B cell (primary cell): ENCODE results near the gene UTS2R. TPM values are rescaled to one million over a fixed set of nuclear protein-coding genes. Genes with fewer than 3 reads are reported as not detected.

Experiments
- ATAC-seq: fragments of 200-7000 bp; cut with Tn5 transposase; one replicate; pipeline ENCODE4 v1.10.0; 2021; ENCODE audit warnings: low read depth, mild to moderate bottlenecking, moderate number of reproducible peaks, moderate library complexity
- CTCF ChIA-PET: fragments of 350-600 bp; sonication (Branson Sonifier 250); formaldehyde crosslinking; loops from one replicate; lab custom pipeline; 2021; ENCODE audit warnings: antibody characterized with exemption, inconsistent platforms; lab: Charles Lee
- POLR2A ChIA-PET: fragments of 350-600 bp; sonication (Branson Sonifier 250); formaldehyde crosslinking; loops from one replicate; lab custom pipeline; 2021; ENCODE audit warnings: antibody characterized with exemption; lab: Charles Lee
- DNase-seq: peaks from one replicate; pipeline ENCODE4 v3.0.0; 2013
- H2AFZ ChIP-seq: 2 replicates; pipeline ENCODE4 v1.6.1; 2012; ENCODE audit warnings: mild to moderate bottlenecking, low read depth, low read length; ENCODE audit not compliant: insufficient read depth, poor library complexity, severe bottlenecking
- H3K27ac ChIP-seq, 2 donors: 1 replicate in 1 of 2; 2 replicates in 1 of 2; pipeline ENCODE4 v1.5.1; 2012 to 2013; ENCODE audit warnings: low read length in 2 of 2, mild to moderate bottlenecking in 2 of 2, moderate library complexity in 1 of 2
- H3K27me3 ChIP-seq, 4 experiments: fragments of 200-600 bp in 1 of 4; sonication (generic) in 1 of 4; replicated peaks in 1 of 4; 1 replicate in 2 of 4; 2 replicates in 2 of 4; pipeline versions ENCODE4 v1.6.1 to v1.7.0; 2013 to 2016; ENCODE audit warnings: low read length in 3 of 4, mild to moderate bottlenecking in 2 of 4, mixed read lengths in 1 of 4, moderate library complexity in 1 of 4; ENCODE audit not compliant: insufficient read depth in 4 of 4, control insufficient read depth in 3 of 4; ENCODE audit errors: control extremely low read depth in 1 of 4
- H3K36me3 ChIP-seq, 2 experiments: replicated peaks in 1 of 2; 1 replicate in 1 of 2; 2 replicates in 1 of 2; pipeline versions ENCODE4 v1.6.1 to v1.7.1; 2013; ENCODE audit warnings: low read length in 1 of 2; ENCODE audit not compliant: insufficient read depth in 2 of 2, control insufficient read depth in 1 of 2; ENCODE audit errors: control extremely low read depth in 1 of 2, extremely low read depth in 1 of 2
- H3K4me1 ChIP-seq, 2 donors: fragments of 200-600 bp in 1 of 2; sonication (generic) in 1 of 2; 1 replicate in 1 of 2; 2 replicates in 1 of 2; pipeline versions ENCODE4 v1.5.1 to v1.6.1; 2013 to 2017; ENCODE audit warnings: low read length in 2 of 2; ENCODE audit not compliant: control insufficient read depth in 2 of 2, insufficient read depth in 2 of 2
- H3K4me2 ChIP-seq: replicated peaks from 2 replicates; pipeline ENCODE3; 2012; ENCODE audit warnings: mild to moderate bottlenecking, low read depth, low read length; ENCODE audit not compliant: poor library complexity, severe bottlenecking
- H3K4me3 ChIP-seq, 5 experiments: fragments of 200-600 bp in 1 of 5; sonication (generic) in 1 of 5; 1 replicate in 3 of 5; 2 replicates in 2 of 5; pipeline versions ENCODE4 v1.5.1 to v1.7.0; 2011 to 2016; ENCODE audit warnings: low read length in 4 of 5, mild to moderate bottlenecking in 4 of 5, low read depth in 2 of 5, control low read depth in 1 of 5, moderate library complexity in 1 of 5; ENCODE audit not compliant: insufficient read depth in 1 of 5; ENCODE audit errors: control extremely low read depth in 1 of 5, extremely low read depth in 1 of 5
- H3K79me2 ChIP-seq: fragments of 200-600 bp; sonication (generic); one replicate; pipeline ENCODE4 v1.6.0; 2016; ENCODE audit warnings: low read length; ENCODE audit not compliant: control insufficient read depth, insufficient read depth
- H3K9ac ChIP-seq: fragments of 200-600 bp; sonication (generic); 2 replicates; pipeline ENCODE4 v1.6.1; 2017; ENCODE audit warnings: mild to moderate bottlenecking, low read length, moderate library complexity
- H3K9me3 ChIP-seq, 3 donors: one replicate each; pipeline versions ENCODE4 v1.6.1 to v1.7.1; 2013; ENCODE audit warnings: low read length in 2 of 3; ENCODE audit not compliant: control insufficient read depth in 2 of 3, insufficient read depth in 1 of 3; ENCODE audit errors: control extremely low read depth in 1 of 3
- H4K20me1 ChIP-seq: 2 replicates; pipeline ENCODE4 v1.6.0; 2012; ENCODE audit warnings: mild to moderate bottlenecking, low read length; ENCODE audit not compliant: insufficient read depth, control insufficient read depth, poor library complexity, severe bottlenecking
- H3K27ac Mint-ChIP-seq: one replicate; pipeline ENCODE4 v1.8.0; 2021; ENCODE audit warnings: mixed read lengths
- H3K27me3 Mint-ChIP-seq: one replicate; pipeline ENCODE4 v1.8.0; 2021; ENCODE audit warnings: mixed read lengths
- H3K4me1 Mint-ChIP-seq: one replicate; pipeline ENCODE4 v1.8.0; 2021; ENCODE audit warnings: mixed read lengths
- H3K4me3 Mint-ChIP-seq: one replicate; pipeline ENCODE4 v1.8.0; 2021; ENCODE audit warnings: mixed read lengths
- H3K9me3 Mint-ChIP-seq: one replicate; pipeline ENCODE4 v1.8.0; 2022; ENCODE audit warnings: mixed read lengths; ENCODE audit not compliant: insufficient read depth
- EZH2 ChIP-seq: IDR thresholded peaks from 2 replicates; pipeline ENCODE4 v1.6.1; 2012; ENCODE audit warnings: borderline replicate concordance, low read depth, mild to moderate bottlenecking, moderate library complexity, low read length; ENCODE audit not compliant: insufficient read depth, poor library complexity, severe bottlenecking
- WGBS: methylation state at CpG from one replicate; pipeline ENCODE4 v1.1.5; 2013; ENCODE audit warnings: missing lambda C conversion rate; ENCODE audit not compliant: insufficient coverage; 5-methylcytosine and 5-hydroxymethylcytosine counted together
- intact Hi-C: fragments of 100-400 bp; cut with micrococcal nuclease; formaldehyde crosslinking; loops from one replicate; pipeline ENCODE4 v1.10.0; 2022
- polyA plus RNA-seq: library from polyadenylated mRNA; depleted of rRNA; stranded (reverse); fragments of >200 nt; gene quantifications from 2 replicates; pipeline ENCODE4 v1.2.3, GENCODE V29; 2012
- total RNA-seq, 2 donors: library from RNA; stranded (reverse); fragments of 120-200 nt in 1 of 2; gene quantifications; 1 replicate in 1 of 2; 2 replicates in 1 of 2; pipeline versions ENCODE4 v1.2.3 to v1.2.4, GENCODE V29; 2013 to 2022
- TF ChIP-seq, protein P1 (sequence below): fragments of 200-600 bp; IDR thresholded peaks from one replicate; pipeline ENCODE4 v1.8.0; 2022; ENCODE audit warnings: antibody characterized with exemption, mild to moderate bottlenecking

The UTS2R gene
- total and polyA plus RNA-seq, 2 donors (not counting 1 experiment from before 2014, with no cell fraction given) = 0.86 TPM; not detected in 1

DNA sequence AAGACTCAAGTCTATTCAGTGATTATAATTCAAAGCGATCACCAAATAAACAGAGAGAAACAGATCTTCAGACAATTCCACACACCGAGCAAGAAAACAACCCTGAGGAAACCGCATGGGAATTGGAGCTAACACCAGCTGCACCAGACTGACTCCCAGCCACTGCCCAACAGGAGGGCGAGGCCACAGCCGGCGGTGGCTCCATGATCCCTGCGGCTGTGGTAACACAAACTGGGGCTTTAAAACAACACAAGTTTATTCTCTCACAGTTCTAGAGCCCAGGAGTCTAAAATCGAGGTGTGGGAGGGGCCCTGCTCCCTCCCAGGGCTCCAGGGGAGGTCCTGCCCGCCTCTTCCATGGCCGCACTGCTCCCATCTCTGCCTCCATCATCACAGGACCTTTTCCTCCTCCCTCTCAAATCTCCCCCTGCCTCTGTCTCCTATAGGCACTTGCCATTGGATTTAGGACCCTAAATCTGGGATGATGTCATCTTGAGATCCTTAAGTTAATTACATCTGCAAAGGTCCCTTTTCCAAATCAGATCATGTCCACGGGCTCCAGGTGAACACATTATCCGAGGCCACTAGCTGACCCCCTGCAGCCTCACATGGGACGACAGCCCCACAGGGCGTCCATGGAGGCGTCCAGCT is 36.8 kb downstream of the UTS2R start:
- H3K4me1 ChIP-seq = peaks cover 4 to 11% of the 10 kb centered on the region in 2 donors
- CTCF ChIA-PET = no interaction called here
- no peak for ATAC-seq
- 98% methylated on average over 14 of the region's 15 CpGs for WGBS
- Mint-ChIP-seq H3K27ac (no peak overlapping the region), H3K4me1 (peaks cover 10% of the 10 kb centered on the region), H3K4me3 (no peak overlapping the region), H3K27me3 (no peaks in the 10 kb centered on the region), H3K9me3 (no peaks in the 10 kb centered on the region)
- no peaks in the 10 kb centered on the region for H3K27me3 ChIP-seq
- no peak for DNase-seq
- H3K36me3 ChIP-seq = peaks cover 0 to 23% of the 10 kb centered on the region in 2 experiments
- POLR2A ChIA-PET = interaction anchor here (0.6 kb wide), 1 partner anchor 138 kb away, joined by 4 read pairs; no protein-coding TSS in a partner anchor
- no peak overlapping the region for H3K4me3 ChIP-seq
- H3K27ac ChIP-seq = no peak overlapping the region
- H3K4me2 ChIP-seq = no peak overlapping the region
- intact Hi-C loops = no loop called here
- H3K9ac ChIP-seq = no peak overlapping the region
- H4K20me1 ChIP-seq = peaks cover 26% of the 10 kb centered on the region
- H3K79me2 ChIP-seq = peaks cover 29% of the 10 kb centered on the region
- H3K9me3 ChIP-seq = no peaks in the 10 kb centered on the region
- H2AFZ ChIP-seq = no peak overlapping the region
- TF ChIP-seq, protein P1, sequence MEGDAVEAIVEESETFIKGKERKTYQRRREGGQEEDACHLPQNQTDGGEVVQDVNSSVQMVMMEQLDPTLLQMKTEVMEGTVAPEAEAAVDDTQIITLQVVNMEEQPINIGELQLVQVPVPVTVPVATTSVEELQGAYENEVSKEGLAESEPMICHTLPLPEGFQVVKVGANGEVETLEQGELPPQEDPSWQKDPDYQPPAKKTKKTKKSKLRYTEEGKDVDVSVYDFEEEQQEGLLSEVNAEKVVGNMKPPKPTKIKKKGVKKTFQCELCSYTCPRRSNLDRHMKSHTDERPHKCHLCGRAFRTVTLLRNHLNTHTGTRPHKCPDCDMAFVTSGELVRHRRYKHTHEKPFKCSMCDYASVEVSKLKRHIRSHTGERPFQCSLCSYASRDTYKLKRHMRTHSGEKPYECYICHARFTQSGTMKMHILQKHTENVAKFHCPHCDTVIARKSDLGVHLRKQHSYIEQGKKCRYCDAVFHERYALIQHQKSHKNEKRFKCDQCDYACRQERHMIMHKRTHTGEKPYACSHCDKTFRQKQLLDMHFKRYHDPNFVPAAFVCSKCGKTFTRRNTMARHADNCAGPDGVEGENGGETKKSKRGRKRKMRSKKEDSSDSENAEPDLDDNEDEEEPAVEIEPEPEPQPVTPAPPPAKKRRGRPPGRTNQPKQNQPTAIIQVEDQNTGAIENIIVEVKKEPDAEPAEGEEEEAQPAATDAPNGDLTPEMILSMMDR = no peak
- no peak for TF ChIP-seq EZH2

- TF ChIP-seq EZH2 = no peak
- TF ChIP-seq, protein P1 = no peak
- no peak overlapping the region for H3K4me2 ChIP-seq
- no peak for DNase-seq
- H3K36me3 ChIP-seq = peaks cover 0 to 19% of the 10 kb centered on the region in 2 experiments
- Mint-ChIP-seq H3K27me3 (no peaks in the 10 kb centered on the region), H3K27ac (no peak overlapping the region), H3K4me3 (no peak overlapping the region), H3K9me3 (no peaks in the 10 kb centered on the region), H3K4me1 (peaks cover 10% of the 10 kb centered on the region)
- no peak overlapping the region for H2AFZ ChIP-seq
- H3K79me2 ChIP-seq = peaks cover 31% of the 10 kb centered on the region
- no peaks in the 10 kb centered on the region for H3K27me3 ChIP-seq
- H3K27ac ChIP-seq = no peak overlapping the region
- POLR2A ChIA-PET = interaction anchor here (0.6 kb wide), 1 partner anchor 109 kb away, joined by 6 read pairs; no protein-coding TSS in a partner anchor
- intact Hi-C loops = no loop called here
- H3K4me1 ChIP-seq = peaks cover 4 to 11% of the 10 kb centered on the region in 2 donors
- peaks cover 31% of the 10 kb centered on the region for H4K20me1 ChIP-seq
- H3K4me3 ChIP-seq = no peak overlapping the region
- no peak overlapping the region for H3K9ac ChIP-seq
- CTCF ChIA-PET = no interaction called here
- no peaks in the 10 kb centered on the region for H3K9me3 ChIP-seq
- no peak for ATAC-seq
- 98% methylated on average over 20 of the region's 21 CpGs for WGBS
These were observed 37.4 kb downstream of the UTS2R start for GRCh38 chr17:82408938-82409318.
